Endothelial cell of umbilical vein (primary cell): ENCODE data around the gene SF3B5.

Source experiments
- EZH2 ChIP-seq: IDR thresholded peaks from 2 replicates; pipeline ENCODE4 v1.6.1; 2012; ENCODE audit warnings: borderline replicate concordance, low read depth, mild to moderate bottlenecking, moderate library complexity, low read length, inconsistent platforms; ENCODE audit not compliant: severe bottlenecking
- FOS ChIP-seq: IDR thresholded peaks from 2 replicates; pipeline ENCODE4 v1.6.1; 2011; ENCODE audit warnings: mild to moderate bottlenecking, low read length, moderate library complexity, borderline replicate concordance; ENCODE audit not compliant: insufficient read depth
- MYC ChIP-seq: IDR thresholded peaks from one replicate; pipeline ENCODE4 v1.6.1; 2011; ENCODE audit warnings: mild to moderate bottlenecking, low read depth, low read length
- POLR2A ChIP-seq: IDR thresholded peaks from 2 replicates; pipeline ENCODE4 v1.6.1; 2012; ENCODE audit warnings: low read depth, mild to moderate bottlenecking, control low read depth, low read length
- POLR2AphosphoS5 ChIP-seq: IDR thresholded peaks from 2 replicates; pipeline ENCODE4 v1.6.1; 2012; ENCODE audit warnings: low read depth, mild to moderate bottlenecking, control low read depth, low read length, moderate library complexity; ENCODE audit not compliant: insufficient read depth
- TF ChIP-seq, protein P1 (sequence below), 2 donors: IDR thresholded peaks; 1 replicate in 1 of 2; 2 replicates in 1 of 2; pipeline ENCODE4 v1.5.1; 2011; ENCODE audit warnings: low read length in 2 of 2, mild to moderate bottlenecking in 2 of 2, moderate library complexity in 2 of 2, control low read depth in 1 of 2, inconsistent platforms in 1 of 2, low read depth in 1 of 2; ENCODE audit not compliant: insufficient read depth in 1 of 2; ENCODE audit errors: extremely low read depth in 1 of 2
- TF ChIP-seq, protein P2 (sequence below): IDR thresholded peaks from 2 replicates; pipeline ENCODE4 v1.6.1; 2011; ENCODE audit not compliant: insufficient read depth, insufficient read length

- TF ChIP-seq MYC (no peak), POLR2A (no peak), FOS (no peak), EZH2 (no peak), POLR2AphosphoS5 (no peak)
- TF ChIP-seq, protein P1, sequence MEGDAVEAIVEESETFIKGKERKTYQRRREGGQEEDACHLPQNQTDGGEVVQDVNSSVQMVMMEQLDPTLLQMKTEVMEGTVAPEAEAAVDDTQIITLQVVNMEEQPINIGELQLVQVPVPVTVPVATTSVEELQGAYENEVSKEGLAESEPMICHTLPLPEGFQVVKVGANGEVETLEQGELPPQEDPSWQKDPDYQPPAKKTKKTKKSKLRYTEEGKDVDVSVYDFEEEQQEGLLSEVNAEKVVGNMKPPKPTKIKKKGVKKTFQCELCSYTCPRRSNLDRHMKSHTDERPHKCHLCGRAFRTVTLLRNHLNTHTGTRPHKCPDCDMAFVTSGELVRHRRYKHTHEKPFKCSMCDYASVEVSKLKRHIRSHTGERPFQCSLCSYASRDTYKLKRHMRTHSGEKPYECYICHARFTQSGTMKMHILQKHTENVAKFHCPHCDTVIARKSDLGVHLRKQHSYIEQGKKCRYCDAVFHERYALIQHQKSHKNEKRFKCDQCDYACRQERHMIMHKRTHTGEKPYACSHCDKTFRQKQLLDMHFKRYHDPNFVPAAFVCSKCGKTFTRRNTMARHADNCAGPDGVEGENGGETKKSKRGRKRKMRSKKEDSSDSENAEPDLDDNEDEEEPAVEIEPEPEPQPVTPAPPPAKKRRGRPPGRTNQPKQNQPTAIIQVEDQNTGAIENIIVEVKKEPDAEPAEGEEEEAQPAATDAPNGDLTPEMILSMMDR (IDR thresholded peaks at IDR 0.05; ENCODE audit: extremely low read depth in 1 of 2, insufficient read depth in 1 of 2, low read depth in 1 of 2, low read length in 2 of 2): no peak
- TF ChIP-seq, protein P2, sequence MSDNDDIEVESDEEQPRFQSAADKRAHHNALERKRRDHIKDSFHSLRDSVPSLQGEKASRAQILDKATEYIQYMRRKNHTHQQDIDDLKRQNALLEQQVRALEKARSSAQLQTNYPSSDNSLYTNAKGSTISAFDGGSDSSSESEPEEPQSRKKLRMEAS: no peak
Measured at GRCh38 chr6:144055121-144055931, 40.0 kb downstream of the SF3B5 start.
